HG03196 (cell line): ENCODE measurements around the gene RALGPS2.

ENCODE experiments used
- ATAC-seq: cut with Tn5 transposase; IDR thresholded peaks from one replicate; pipeline ENCODE4 v1.9.1; 2021; ENCODE audit not compliant: unreplicated experiment

Gene RALGPS2

GRCh38 chr1:178916448-178917174, 191.6 kb downstream of the RALGPS2 start:
- no peak for ATAC-seq

GRCh38 chr1:178918308-178918707, 193.3 kb downstream of the RALGPS2 start:
- ATAC-seq: no peak

GRCh38 chr1:178918955-178919354, 193.9 kb downstream of the RALGPS2 start:
- no peak for ATAC-seq

- no peak for ATAC-seq
These were observed 194.5 kb downstream of the RALGPS2 start for GRCh38 chr1:178919581-178919980.

- no peak for ATAC-seq
These were observed 196.5 kb downstream of the RALGPS2 start for GRCh38 chr1:178921499-178921898.

GRCh38 chr1:178923512-178923911, 198.5 kb downstream of the RALGPS2 start:
- ATAC-seq: no peak

GRCh38 chr1:178926046-178926445, 201.0 kb downstream of the RALGPS2 start:
- ATAC-seq: no peak

GRCh38 chr1:178927003-178927402, 202.0 kb downstream of the RALGPS2 start:
- ATAC-seq: no peak

- no peak for ATAC-seq
These were observed 203.0 kb downstream of the RALGPS2 start for GRCh38 chr1:178928041-178928440.

GRCh38 chr1:178928976-178929375, 203.9 kb downstream of the RALGPS2 start:
- ATAC-seq: no peak

- ATAC-seq: no peak
These were observed 207.0 kb downstream of the RALGPS2 start for GRCh38 chr1:178931858-178932551.

GRCh38 chr1:178932552-178932906, 207.5 kb downstream of the RALGPS2 start:
- no peak for ATAC-seq

- no peak for ATAC-seq
These were observed 208.1 kb downstream of the RALGPS2 start for GRCh38 chr1:178933105-178933561.

GRCh38 chr1:178933709-178934490, 208.9 kb downstream of the RALGPS2 start:
- ATAC-seq: no peak

GRCh38 chr1:178934546-178934945, 209.5 kb downstream of the RALGPS2 start:
- no peak for ATAC-seq

GRCh38 chr1:178935610-178936009, 210.6 kb downstream of the RALGPS2 start:
- no peak for ATAC-seq

- no peak for ATAC-seq
These were observed 212.7 kb downstream of the RALGPS2 start for GRCh38 chr1:178937695-178938094.

- no peak for ATAC-seq
These were observed 213.3 kb downstream of the RALGPS2 start for GRCh38 chr1:178938101-178938958.

- no peak for ATAC-seq
These were observed 213.9 kb downstream of the RALGPS2 start for GRCh38 chr1:178938959-178939317.

GRCh38 chr1:178939338-178940067, 214.5 kb downstream of the RALGPS2 start:
- no peak for ATAC-seq
